Stimulated activated CD4-positive, alpha-beta T cell treated with anti-CD3 and anti-CD28 coated beads, TNF-alpha, amount 100 ng/mL, for 1 hour (primary cell): ENCODE results near the gene GRB10.

Experiments used
- DNase-seq, 3 donors: peaks; one replicate each; pipeline ENCODE4 v3.0.0-alpha.2; 2020; ENCODE audit warnings: low read depth in 3 of 3, low spot score in 1 of 3

Gene GRB10

GRCh38 chr7:50782375-50783208 is at the start of gene GRB10:
Gene GRB10, minus strand, starts transcription at chr7:50782896. Its CDS starts 50,574 bp downstream, at chr7:50732322.
- no peak for DNase-seq

GRCh38 chr7:50828801-50829200 is 46.1 kb upstream of the GRB10 start:
- no peak for DNase-seq

- no peak for DNase-seq
These were observed 45.4 kb upstream of the GRB10 start for GRCh38 chr7:50828116-50828515.

- DNase-seq = no peak
These were observed 44.6 kb upstream of the GRB10 start for GRCh38 chr7:50827281-50827680.

- no peak for DNase-seq
These were observed 43.9 kb upstream of the GRB10 start for GRCh38 chr7:50826371-50827172.

- no peak for DNase-seq
These were observed 42.8 kb upstream of the GRB10 start for GRCh38 chr7:50825465-50825864.

GRCh38 chr7:50824882-50825281 is 42.2 kb upstream of the GRB10 start:
- DNase-seq = no peak

- DNase-seq = no peak
These were observed 40.0 kb upstream of the GRB10 start for GRCh38 chr7:50822706-50823105.

- no peak for DNase-seq
These were observed 39.4 kb upstream of the GRB10 start for GRCh38 chr7:50822110-50822509.

- DNase-seq = no peak
These were observed 38.8 kb upstream of the GRB10 start for GRCh38 chr7:50821457-50822008.

- no peak for DNase-seq
These were observed 35.6 kb upstream of the GRB10 start for GRCh38 chr7:50818324-50818723.

- no peak for DNase-seq
These were observed 34.9 kb upstream of the GRB10 start for GRCh38 chr7:50817561-50817960.

GRCh38 chr7:50815138-50815537 is 32.4 kb upstream of the GRB10 start:
- no peak for DNase-seq

- no peak for DNase-seq
These were observed 31.5 kb upstream of the GRB10 start for GRCh38 chr7:50814166-50814565.

- no peak for DNase-seq
These were observed 30.3 kb upstream of the GRB10 start for GRCh38 chr7:50812841-50813475.

GRCh38 chr7:50812094-50812493 is 29.4 kb upstream of the GRB10 start:
- no peak for DNase-seq

- no peak for DNase-seq
These were observed 25.7 kb upstream of the GRB10 start for GRCh38 chr7:50808282-50808888.

- no peak for DNase-seq
These were observed 24.5 kb upstream of the GRB10 start for GRCh38 chr7:50807026-50807730.

GRCh38 chr7:50806143-50806542 is 23.4 kb upstream of the GRB10 start:
- no peak for DNase-seq

- no peak for DNase-seq
These were observed 22.9 kb upstream of the GRB10 start for GRCh38 chr7:50805447-50806125.
